H1 (cell line): ENCODE results near the gene ENO2.

Experiments
- EP300 ChIP-seq, 2 experiments: IDR thresholded peaks; 1 replicate in 1 of 2; 2 replicates in 1 of 2; pipeline ENCODE4 v1.6.1; 2011 to 2012; ENCODE audit warnings: low read depth in 2 of 2, low read length in 2 of 2, mild to moderate bottlenecking in 2 of 2, borderline replicate concordance in 1 of 2, inconsistent platforms in 1 of 2, moderate library complexity in 1 of 2
- EZH2 ChIP-seq: fragments of 200-600 bp; sonication (generic); IDR thresholded peaks from 2 replicates; pipeline ENCODE4 v1.7.1; 2012; ENCODE audit warnings: low read depth, mild to moderate bottlenecking, moderate library complexity, low read length, inconsistent platforms; ENCODE audit not compliant: severe bottlenecking
- KDM1A ChIP-seq: fragments of 200-600, 300-600 bp; sonication (generic); IDR thresholded peaks from 2 replicates; pipeline ENCODE4 v1.7.1; 2016; ENCODE audit warnings: mild to moderate bottlenecking, low read length, borderline replicate concordance
- SRF ChIP-seq: IDR thresholded peaks from 2 replicates; pipeline ENCODE4 v1.6.1; 2011; ENCODE audit warnings: mild to moderate bottlenecking, low read depth, low read length, moderate library complexity
- YY1 ChIP-seq: IDR thresholded peaks from 2 replicates; pipeline ENCODE4 v1.6.1; 2011; ENCODE audit warnings: low read depth, mild to moderate bottlenecking, low read length
- ZNF274 ChIP-seq: IDR thresholded peaks from 2 replicates; pipeline ENCODE4 v1.7.0; 2012; ENCODE audit warnings: low read length, borderline replicate concordance; ENCODE audit errors: extremely low read depth
- TF ChIP-seq, protein P1 (sequence below), 3 experiments: IDR thresholded peaks; 1 replicate in 2 of 3; 2 replicates in 1 of 3; pipeline versions ENCODE4 v1.5.1 to v1.6.1; 2011; ENCODE audit warnings: low read length in 3 of 3, mild to moderate bottlenecking in 3 of 3, inconsistent platforms in 2 of 3, low read depth in 1 of 3, moderate library complexity in 1 of 3; ENCODE audit not compliant: insufficient read depth in 1 of 3; ENCODE audit errors: control extremely low read depth in 1 of 3
- TF ChIP-seq, protein P2 (sequence below): IDR thresholded peaks from 2 replicates; pipeline ENCODE4 v1.6.1; 2011; ENCODE audit warnings: low read length, improper control_type of control experiment

DNA sequence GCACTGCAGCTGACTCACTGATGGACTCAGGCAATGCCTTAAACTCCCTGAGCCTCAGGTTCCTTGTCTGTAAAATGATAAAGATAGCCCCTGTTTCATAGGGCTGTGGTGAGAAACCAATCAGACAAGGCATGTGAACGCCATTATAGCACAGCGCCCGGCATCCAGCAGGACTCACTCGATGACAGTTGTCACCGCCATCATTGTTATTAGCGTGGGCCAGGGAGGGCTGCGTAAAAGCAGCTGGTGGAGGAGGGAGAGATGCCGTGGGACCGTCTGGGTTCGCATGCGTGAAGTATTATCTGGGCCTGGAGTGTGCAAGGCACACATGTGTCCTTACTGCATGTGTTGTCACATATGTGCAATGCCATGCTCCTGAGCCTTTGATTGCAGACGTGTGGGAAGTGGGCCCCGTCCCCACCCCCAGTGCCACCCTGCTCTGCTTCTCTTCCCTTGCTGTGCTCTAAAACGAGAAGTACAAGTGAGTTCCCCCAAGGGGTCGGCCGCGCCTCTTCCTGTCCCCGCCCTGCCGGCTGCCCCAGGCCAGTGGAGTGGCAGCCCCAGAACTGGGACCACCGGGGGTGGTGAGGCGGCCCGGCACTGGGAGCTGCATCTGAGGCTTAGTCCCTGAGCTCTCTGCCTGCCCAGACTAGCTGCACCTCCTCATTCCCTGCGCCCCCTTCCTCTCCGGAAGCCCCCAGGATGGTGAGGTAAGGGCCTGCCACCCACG, 36.6 kb downstream of the ENO2 start, which contains the start of gene PTPN6:
- TF ChIP-seq EZH2 (no peak), YY1 (no peak), SRF (no peak), ZNF274 (no peak), EP300 (IDR thresholded peaks at IDR 0.05; ENCODE audit: borderline replicate concordance in 1 of 2, low read depth in 2 of 2, low read length in 2 of 2) (no peak), KDM1A (no peak)
- TF ChIP-seq, protein P1, sequence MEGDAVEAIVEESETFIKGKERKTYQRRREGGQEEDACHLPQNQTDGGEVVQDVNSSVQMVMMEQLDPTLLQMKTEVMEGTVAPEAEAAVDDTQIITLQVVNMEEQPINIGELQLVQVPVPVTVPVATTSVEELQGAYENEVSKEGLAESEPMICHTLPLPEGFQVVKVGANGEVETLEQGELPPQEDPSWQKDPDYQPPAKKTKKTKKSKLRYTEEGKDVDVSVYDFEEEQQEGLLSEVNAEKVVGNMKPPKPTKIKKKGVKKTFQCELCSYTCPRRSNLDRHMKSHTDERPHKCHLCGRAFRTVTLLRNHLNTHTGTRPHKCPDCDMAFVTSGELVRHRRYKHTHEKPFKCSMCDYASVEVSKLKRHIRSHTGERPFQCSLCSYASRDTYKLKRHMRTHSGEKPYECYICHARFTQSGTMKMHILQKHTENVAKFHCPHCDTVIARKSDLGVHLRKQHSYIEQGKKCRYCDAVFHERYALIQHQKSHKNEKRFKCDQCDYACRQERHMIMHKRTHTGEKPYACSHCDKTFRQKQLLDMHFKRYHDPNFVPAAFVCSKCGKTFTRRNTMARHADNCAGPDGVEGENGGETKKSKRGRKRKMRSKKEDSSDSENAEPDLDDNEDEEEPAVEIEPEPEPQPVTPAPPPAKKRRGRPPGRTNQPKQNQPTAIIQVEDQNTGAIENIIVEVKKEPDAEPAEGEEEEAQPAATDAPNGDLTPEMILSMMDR (IDR thresholded peaks at IDR 0.05; ENCODE audit: control extremely low read depth in 1 of 3, insufficient read depth in 1 of 3, low read depth in 1 of 3, low read length in 3 of 3), result no peak
- TF ChIP-seq, protein P2, sequence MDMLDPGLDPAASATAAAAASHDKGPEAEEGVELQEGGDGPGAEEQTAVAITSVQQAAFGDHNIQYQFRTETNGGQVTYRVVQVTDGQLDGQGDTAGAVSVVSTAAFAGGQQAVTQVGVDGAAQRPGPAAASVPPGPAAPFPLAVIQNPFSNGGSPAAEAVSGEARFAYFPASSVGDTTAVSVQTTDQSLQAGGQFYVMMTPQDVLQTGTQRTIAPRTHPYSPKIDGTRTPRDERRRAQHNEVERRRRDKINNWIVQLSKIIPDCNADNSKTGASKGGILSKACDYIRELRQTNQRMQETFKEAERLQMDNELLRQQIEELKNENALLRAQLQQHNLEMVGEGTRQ, result no peak
